ENCODE data around the gene TMOD1. TPM values are rescaled to one million over a fixed set of nuclear protein-coding genes. Genes with fewer than 3 reads are reported as not detected.

The TMOD1 gene
- total and polyA plus RNA-seq, 2 of the 8 experiments (the other 6 are each of a cell fraction or from before 2014, with no cell fraction given), result 0.17 to 0.88 TPM

- CTCF ChIA-PET (ENCODE audit: partially characterized antibody), result interaction anchor here (0.6 to 1.8 kb wide), 5 partner anchors 31 to 156 kb away, joined by 4 to 7 read pairs (median 5); no protein-coding TSS in a partner anchor
- DNase-seq (ENCODE audit: low read depth in 1 of 2, low spot score in 2 of 2) (peak in 1 of 2 experiments; percentile 37), FAIRE-seq (no peak)
- no peak overlapping the region for H4K8ac ChIP-seq (ENCODE audit: extremely low read depth, insufficient read depth, low read length)
- no peak overlapping the region for H3K27ac ChIP-seq (ENCODE audit: low read depth, low read length)
- H3K18ac ChIP-seq (ENCODE audit: extremely low read depth, low read length), result no peak overlapping the region
- peaks cover 2 to 6% (median 3%) of the 10 kb centered on the region in 4 experiments; a peak in 6 of 7 replicates for H3K4me1 ChIP-seq (replicated peaks in 1 of 4; ENCODE audit: control insufficient read depth in 3 of 4, insufficient read depth in 4 of 4, low read length in 3 of 4)
- no peak overlapping the region for H3K23ac ChIP-seq (ENCODE audit: insufficient read length)
- H2AK5ac ChIP-seq (ENCODE audit: low read depth, low read length), result no peak overlapping the region
- no peak overlapping the region for H2AFZ ChIP-seq (ENCODE audit: low read length)
- no peaks in the 10 kb centered on the region for H3K36me3 ChIP-seq (ENCODE audit: control insufficient read depth in 2 of 4, insufficient read depth in 4 of 4, low read length in 3 of 4)
- H3K9me3 ChIP-seq (ENCODE audit: insufficient read depth in 2 of 2, low read depth in 1 of 2, low read length in 1 of 2), result no peaks in the 10 kb centered on the region
- no peak overlapping the region for H2BK15ac ChIP-seq (ENCODE audit: low read length)
- no peak overlapping the region for H3K14ac ChIP-seq (ENCODE audit: insufficient read length)
- H3K79me1 ChIP-seq (ENCODE audit: low read depth, low read length), result no peaks in the 10 kb centered on the region
- H3K4ac ChIP-seq (replicated peaks; ENCODE audit: insufficient read length, low read depth, low read length), result no peak overlapping the region
- no peaks in the 10 kb centered on the region for H3K79me2 ChIP-seq (ENCODE audit: control insufficient read depth in 1 of 2, insufficient read depth in 2 of 2, low read length in 2 of 2)
- H3K9ac ChIP-seq (replicated peaks in 1 of 4; ENCODE audit: extremely low read depth in 1 of 4, low read depth in 3 of 4, low read length in 3 of 4), result no peak overlapping the region
- no peak overlapping the region for H3K4me3 ChIP-seq (ENCODE audit: extremely low read depth in 1 of 4, insufficient read depth in 2 of 4, low read depth in 3 of 4, low read length in 4 of 4)
- no peak overlapping the region for H4K91ac ChIP-seq (replicated peaks; ENCODE audit: insufficient read length, low read length)
- H2BK120ac ChIP-seq (replicated peaks; ENCODE audit: low read depth, low read length), result no peak overlapping the region
- H3K23me2 ChIP-seq (ENCODE audit: low read depth, low read length), result no peaks in the 10 kb centered on the region
- no peak overlapping the region for H2BK20ac ChIP-seq (ENCODE audit: low read length)
- H3K27me3 ChIP-seq (replicated peaks in 1 of 4; ENCODE audit: control insufficient read depth in 3 of 4, extremely low read depth in 1 of 4, insufficient read depth in 3 of 4, low read length in 3 of 4), result no peaks in the 10 kb centered on the region
- no peak overlapping the region for H2BK12ac ChIP-seq (ENCODE audit: low read depth, low read length)
- POLR2A ChIA-PET (ENCODE audit: partially characterized antibody), result interaction anchor here (0.6 to 1.4 kb wide), 2 partner anchors 10 to 30 kb away, joined by 3 read pairs; no protein-coding TSS in a partner anchor
- WGBS, 2 experiments (ENCODE audit: extremely low coverage in 1 of 2, insufficient coverage in 1 of 2, insufficient read length in 1 of 2, insufficient replicate concordance in 2 of 2, low coverage in 1 of 2, low lambda C conversion rate in 2 of 2, missing lambda C conversion rate in 1 of 2), result 85% methylated on average over 9 of the region's 9 CpGs; no CpG with 5 or more reads in 1 of the 2 experiments
- no peak overlapping the region for H3K56ac ChIP-seq (replicated peaks; ENCODE audit: insufficient read length, low read depth, low read length)
- H4K5ac ChIP-seq (ENCODE audit: insufficient read length, low read depth, low read length), result no peak overlapping the region
- H4K20me1 ChIP-seq (replicated peaks in 1 of 2; ENCODE audit: control insufficient read depth in 1 of 2, insufficient read depth in 2 of 2, low read length in 2 of 2), result no peaks in the 10 kb centered on the region
- no peak overlapping the region for H2BK5ac ChIP-seq (ENCODE audit: low read depth, low read length)
- no peak overlapping the region for H3K4me2 ChIP-seq (ENCODE audit: insufficient read depth in 1 of 2, low read depth in 2 of 2, low read length in 2 of 2)
- TF ChIP-seq KDM4A (IDR thresholded peaks at IDR 0.05; ENCODE audit: low read depth, low read length, severe bottlenecking) (no peak), BCL11A (IDR thresholded peaks at IDR 0.05; ENCODE audit: low read depth in 2 of 2, low read length in 2 of 2) (no peak), RBBP5 (IDR thresholded peaks at IDR 0.05; ENCODE audit: borderline replicate concordance, low read depth, low read length) (no peak), KDM5A (IDR thresholded peaks at IDR 0.05; ENCODE audit: low read length) (no peak), KDM1A (IDR thresholded peaks at IDR 0.05; ENCODE audit: borderline replicate concordance, low read length) (no peak), GTF2F1 (IDR thresholded peaks at IDR 0.05; ENCODE audit: borderline replicate concordance, low read depth, low read length) (no peak), CHD2 (IDR thresholded peaks at IDR 0.05; ENCODE audit: low read length) (no peak), NRF1 (IDR thresholded peaks at IDR 0.05; ENCODE audit: low read depth, low read length) (no peak), GABPA (IDR thresholded peaks at IDR 0.05; ENCODE audit: borderline replicate concordance, insufficient read depth, low read length) (no peak), RAD21 (IDR thresholded peaks at IDR 0.05 in 1 of 2, conservative IDR thresholded peaks at IDR 0.05 in 1 of 2; ENCODE audit: low read depth in 2 of 2, low read length in 2 of 2) (no peak), RNF2 (IDR thresholded peaks at IDR 0.05; ENCODE audit: borderline replicate concordance, low read depth, low read length, missing control alignments, poor library complexity, severe bottlenecking) (no peak)
Observed at GRCh38 chr9:97567182-97567893, 65.9 kb downstream of the TMOD1 start.

Data from H1 (cell line).